PC-9 (cell line): ENCODE results near the gene TRNT1. TPM values are rescaled to one million over a fixed set of nuclear protein-coding genes. Genes with fewer than 3 reads are reported as not detected.

Experiments used
- BruUV-seq: library from RNA; stranded (reverse); fragments of 400-500 nt; replicated peaks from 2 replicates; lab custom pipeline; 2021; lab: Mats Ljungman, UMichigan
- CTCF ChIA-PET: fragments of 300-600 bp; sonication (Branson Sonifier 250); formaldehyde crosslinking; loops from one replicate; lab custom pipeline; 2022; ENCODE audit warnings: antibody characterized with exemption; lab: Charles Lee
- POLR2A ChIA-PET: fragments of 300-600 bp; sonication (Branson Sonifier 250); formaldehyde crosslinking; loops from one replicate; lab custom pipeline; 2022; ENCODE audit warnings: antibody characterized with exemption; ENCODE audit not compliant: unreplicated experiment; lab: Charles Lee
- DNase-seq, 2 experiments: peaks; one replicate each; pipeline versions ENCODE4 v3.0.0 to v3.0.0-alpha.2; 2015 to 2022; ENCODE audit warnings: mixed read lengths in 1 of 2
- H2AFZ ChIP-seq: fragments of 200-600 bp; sonication (generic); 2 replicates; pipeline ENCODE4 v1.8.1; 2017; ENCODE audit warnings: antibody characterized with exemption
- H3F3A ChIP-seq: fragments of 200-600 bp; sonication (generic); 2 replicates; pipeline ENCODE4 v1.8.1; 2017; ENCODE audit warnings: antibody characterized with exemption, mild to moderate bottlenecking, low read depth; ENCODE audit not compliant: insufficient read depth
- H3K27ac ChIP-seq: fragments of 200-600 bp; sonication (generic); 2 replicates; pipeline ENCODE4 v1.6.1; 2016; ENCODE audit warnings: mixed run types
- H3K27me3 ChIP-seq: fragments of 200-600 bp; sonication (generic); 2 replicates; pipeline ENCODE4 v1.6.1; 2016; ENCODE audit warnings: low read depth, mixed run types; ENCODE audit not compliant: insufficient read depth
- H3K36me3 ChIP-seq: fragments of 200-600 bp; sonication (generic); 2 replicates; pipeline ENCODE4 v1.6.1; 2016; ENCODE audit warnings: low read depth, mixed run types
- H3K4me1 ChIP-seq: fragments of 200-600 bp; sonication (generic); replicated peaks from 2 replicates; pipeline ENCODE4 v1.6.1; 2016; ENCODE audit warnings: mixed run types; ENCODE audit not compliant: insufficient read depth
- H3K4me2 ChIP-seq: fragments of 200-600 bp; sonication (generic); 2 replicates; pipeline ENCODE4 v1.6.1; 2017; ENCODE audit warnings: mixed run types
- H3K4me3 ChIP-seq: fragments of 200-600 bp; sonication (generic); 2 replicates; pipeline ENCODE4 v1.6.1; 2016; ENCODE audit warnings: mixed run types
- H3K79me2 ChIP-seq: fragments of 200-600 bp; sonication (generic); 2 replicates; pipeline ENCODE4 v1.6.1; 2017; ENCODE audit warnings: low read depth, mixed run types
- H3K9me2 ChIP-seq: fragments of 200-600 bp; sonication (generic); 2 replicates; pipeline ENCODE4 v1.8.1; 2017; ENCODE audit warnings: mild to moderate bottlenecking; ENCODE audit not compliant: insufficient read depth
- H3K9me3 ChIP-seq: fragments of 200-600 bp; sonication (generic); 2 replicates; pipeline ENCODE4 v1.8.1; 2016; ENCODE audit warnings: low read depth; ENCODE audit not compliant: insufficient read depth
- H4K20me1 ChIP-seq: fragments of 200-600 bp; sonication (generic); 2 replicates; pipeline ENCODE4 v1.8.1; 2017; ENCODE audit not compliant: insufficient read depth
- CTCF ChIP-seq: fragments of 200-600 bp; sonication (generic); conservative IDR thresholded peaks from 2 replicates; pipeline ENCODE4 v1.6.1; 2017; ENCODE audit warnings: mixed run types, antibody characterized with exemption, mild to moderate bottlenecking, moderate library complexity
- EZH2 ChIP-seq: fragments of 200-600 bp; sonication (generic); IDR thresholded peaks from 2 replicates; pipeline ENCODE4 v1.8.0; 2017; ENCODE audit warnings: antibody characterized with exemption, low read depth
- intact Hi-C: fragments of 100-400 bp; cut with micrococcal nuclease; formaldehyde crosslinking; loops from one replicate; pipeline ENCODE4 v1.10.0; 2022; ENCODE audit not compliant: unreplicated experiment
- total RNA-seq: library from RNA; stranded (reverse); gene quantifications from 2 replicates; pipeline ENCODE4 v1.2.3, GENCODE V29; 2021

The TRNT1 gene
- total RNA-seq, 1 experiment from 2014 or later: 22.5 TPM

- H3K4me2 ChIP-seq: no peak overlapping the region
- ChIA-PET CTCF (no interaction called here), POLR2A (no interaction called here)
- H3K9me2 ChIP-seq: no peaks in the 10 kb centered on the region
- no peak for DNase-seq
- H3K36me3 ChIP-seq: no peaks in the 10 kb centered on the region
- no peaks in the 10 kb centered on the region for H3K9me3 ChIP-seq
- no peaks in the 10 kb centered on the region for H3F3A ChIP-seq
- no peak overlapping the region for H2AFZ ChIP-seq
- H3K4me1 ChIP-seq: no peaks in the 10 kb centered on the region
- no TSS peak for BruUV-seq
- intact Hi-C loops: no loop called here
- no peaks in the 10 kb centered on the region for H3K27me3 ChIP-seq
- H3K79me2 ChIP-seq: no peaks in the 10 kb centered on the region
- H3K4me3 ChIP-seq: no peak overlapping the region
- no peak overlapping the region for H3K27ac ChIP-seq
- H4K20me1 ChIP-seq: no peaks in the 10 kb centered on the region
- TF ChIP-seq CTCF (no peak), EZH2 (no peak)
Measured at GRCh38 chr3:3165241-3165640, 38.5 kb downstream of the TRNT1 start.

- ChIA-PET CTCF (no interaction called here), POLR2A (no interaction called here)
- Histone ChIP-seq H3K27me3 (no peaks in the 10 kb centered on the region), H3K36me3 (no peaks in the 10 kb centered on the region), H2AFZ (no peak overlapping the region), H3K9me2 (no peaks in the 10 kb centered on the region), H3K9me3 (no peaks in the 10 kb centered on the region), H4K20me1 (no peaks in the 10 kb centered on the region), H3K79me2 (no peaks in the 10 kb centered on the region), H3K27ac (no peak overlapping the region), H3K4me3 (no peak overlapping the region), H3F3A (no peaks in the 10 kb centered on the region), H3K4me1 (no peaks in the 10 kb centered on the region), H3K4me2 (no peak overlapping the region)
- no peak for DNase-seq
- intact Hi-C loops: no loop called here
- no TSS peak for BruUV-seq
- no peak for TF ChIP-seq EZH2
Measured at GRCh38 chr3:3165650-3166049, 38.9 kb downstream of the TRNT1 start.

- H4K20me1 ChIP-seq: no peaks in the 10 kb centered on the region
- H3K9me3 ChIP-seq: no peaks in the 10 kb centered on the region
- TF ChIP-seq CTCF (no peak; the same call in 1 of the 2 replicates), EZH2 (no peak)
- no peaks in the 10 kb centered on the region for H3K36me3 ChIP-seq
- H3K4me3 ChIP-seq: no peak overlapping the region
- no peak overlapping the region for H2AFZ ChIP-seq
- no peaks in the 10 kb centered on the region for H3K4me1 ChIP-seq
- no peak overlapping the region for H3K27ac ChIP-seq
- no peaks in the 10 kb centered on the region for H3K9me2 ChIP-seq
- no peak overlapping the region for H3K4me2 ChIP-seq
- H3F3A ChIP-seq: no peaks in the 10 kb centered on the region
- POLR2A ChIA-PET: no interaction called here
- H3K79me2 ChIP-seq: no peaks in the 10 kb centered on the region
- DNase-seq: no peak
- no peaks in the 10 kb centered on the region for H3K27me3 ChIP-seq
- no TSS peak for BruUV-seq
- intact Hi-C loops: no loop called here
- CTCF ChIA-PET: no interaction called here
Measured at GRCh38 chr3:3170998-3171397, 44.3 kb downstream of the TRNT1 start.

GRCh38 chr3:3172627-3173026 lies 45.9 kb downstream of the TRNT1 start:
- no TSS peak for BruUV-seq
- TF ChIP-seq CTCF (no peak), EZH2 (no peak)
- no peak overlapping the region for H3K27ac ChIP-seq
- no peaks in the 10 kb centered on the region for H3K4me1 ChIP-seq
- no peak overlapping the region for H3K4me3 ChIP-seq
- H3K36me3 ChIP-seq: no peaks in the 10 kb centered on the region
- H3K9me2 ChIP-seq: no peaks in the 10 kb centered on the region
- 0 out of 2 replicates have a peak, but pooled peaks cover 8% of the 10 kb centered on the region for H3K79me2 ChIP-seq
- intact Hi-C loops: no loop called here
- CTCF ChIA-PET: no interaction called here
- H3K9me3 ChIP-seq: no peaks in the 10 kb centered on the region
- H2AFZ ChIP-seq: no peak overlapping the region
- H3K27me3 ChIP-seq: no peaks in the 10 kb centered on the region
- no peaks in the 10 kb centered on the region for H3F3A ChIP-seq
- no peaks in the 10 kb centered on the region for H4K20me1 ChIP-seq
- H3K4me2 ChIP-seq: no peak overlapping the region
- POLR2A ChIA-PET: no interaction called here
- DNase-seq: no peak
